Activated CD8-positive, alpha-beta T cell treated with anti-CD3 and anti-CD28 coated beads for 36 hours (primary cell): ENCODE results near the gene GALNT1. TPM values are rescaled to one million over a fixed set of nuclear protein-coding genes. Genes with fewer than 3 reads are reported as not detected.

ENCODE experiments used
- ATAC-seq: fragments of 200-7000 bp; cut with Tn5 transposase; one replicate; pipeline ENCODE4 v1.10.0; 2021; ENCODE audit warnings: mild to moderate bottlenecking, moderate library complexity
- CTCF ChIA-PET: fragments of 350-600 bp; sonication (Branson Sonifier 250); formaldehyde crosslinking; loops from one replicate; lab custom pipeline; 2021; ENCODE audit warnings: antibody characterized with exemption; lab: Charles Lee
- POLR2A ChIA-PET: fragments of 350-600 bp; sonication (Branson Sonifier 250); formaldehyde crosslinking; loops from one replicate; lab custom pipeline; 2021; ENCODE audit warnings: antibody characterized with exemption; lab: Charles Lee
- DNase-seq: peaks from one replicate; pipeline ENCODE4 v3.0.0-alpha.2; 2020
- H3K27ac Mint-ChIP-seq: one replicate; pipeline ENCODE4 v1.8.0; 2021; ENCODE audit warnings: mild to moderate bottlenecking, mixed read lengths
- H3K27me3 Mint-ChIP-seq: one replicate; pipeline ENCODE4 v1.8.0; 2021; ENCODE audit warnings: mixed read lengths
- H3K36me3 Mint-ChIP-seq: one replicate; pipeline ENCODE4 v1.8.0; 2021; ENCODE audit warnings: low read depth, mixed read lengths
- H3K4me1 Mint-ChIP-seq: one replicate; pipeline ENCODE4 v1.8.0; 2021; ENCODE audit warnings: low read depth, mixed read lengths
- H3K4me3 Mint-ChIP-seq: one replicate; pipeline ENCODE4 v1.8.0; 2021; ENCODE audit warnings: mild to moderate bottlenecking, moderate library complexity, mixed read lengths
- H3K9me3 Mint-ChIP-seq: one replicate; pipeline ENCODE4 v1.8.0; 2021; ENCODE audit warnings: mixed read lengths
- intact Hi-C: fragments of 100-400 bp; cut with micrococcal nuclease; formaldehyde crosslinking; loops from one replicate; pipeline ENCODE4 v1.10.0; 2022
- total RNA-seq, 2 experiments: library from RNA; stranded (reverse); gene quantifications; one replicate each; pipeline ENCODE4 v1.2.3, GENCODE V29; 2021
- TF ChIP-seq, protein P1 (sequence below): fragments of 200-600 bp; IDR thresholded peaks from one replicate; pipeline ENCODE4 v1.8.0; 2022; ENCODE audit warnings: antibody characterized with exemption, mild to moderate bottlenecking

GALNT1 gene
- total RNA-seq, 2 experiments from 2014 or later = 38.2 to 38.8 TPM

GRCh38 chr18:35743916-35744315, 162.4 kb downstream of the GALNT1 start:
- intact Hi-C loops = no loop called here
- no peak for DNase-seq
- CTCF ChIA-PET = no interaction called here
- Mint-ChIP-seq H3K36me3 (no peaks in the 10 kb centered on the region), H3K27me3 (peaks cover 6% of the 10 kb centered on the region), H3K9me3 (peaks cover 2% of the 10 kb centered on the region), H3K4me1 (no peaks in the 10 kb centered on the region), H3K4me3 (no peak overlapping the region), H3K27ac (no peak overlapping the region)
- ATAC-seq = no peak
- TF ChIP-seq, protein P1, sequence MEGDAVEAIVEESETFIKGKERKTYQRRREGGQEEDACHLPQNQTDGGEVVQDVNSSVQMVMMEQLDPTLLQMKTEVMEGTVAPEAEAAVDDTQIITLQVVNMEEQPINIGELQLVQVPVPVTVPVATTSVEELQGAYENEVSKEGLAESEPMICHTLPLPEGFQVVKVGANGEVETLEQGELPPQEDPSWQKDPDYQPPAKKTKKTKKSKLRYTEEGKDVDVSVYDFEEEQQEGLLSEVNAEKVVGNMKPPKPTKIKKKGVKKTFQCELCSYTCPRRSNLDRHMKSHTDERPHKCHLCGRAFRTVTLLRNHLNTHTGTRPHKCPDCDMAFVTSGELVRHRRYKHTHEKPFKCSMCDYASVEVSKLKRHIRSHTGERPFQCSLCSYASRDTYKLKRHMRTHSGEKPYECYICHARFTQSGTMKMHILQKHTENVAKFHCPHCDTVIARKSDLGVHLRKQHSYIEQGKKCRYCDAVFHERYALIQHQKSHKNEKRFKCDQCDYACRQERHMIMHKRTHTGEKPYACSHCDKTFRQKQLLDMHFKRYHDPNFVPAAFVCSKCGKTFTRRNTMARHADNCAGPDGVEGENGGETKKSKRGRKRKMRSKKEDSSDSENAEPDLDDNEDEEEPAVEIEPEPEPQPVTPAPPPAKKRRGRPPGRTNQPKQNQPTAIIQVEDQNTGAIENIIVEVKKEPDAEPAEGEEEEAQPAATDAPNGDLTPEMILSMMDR = no peak
- POLR2A ChIA-PET = no interaction called here

DNA sequence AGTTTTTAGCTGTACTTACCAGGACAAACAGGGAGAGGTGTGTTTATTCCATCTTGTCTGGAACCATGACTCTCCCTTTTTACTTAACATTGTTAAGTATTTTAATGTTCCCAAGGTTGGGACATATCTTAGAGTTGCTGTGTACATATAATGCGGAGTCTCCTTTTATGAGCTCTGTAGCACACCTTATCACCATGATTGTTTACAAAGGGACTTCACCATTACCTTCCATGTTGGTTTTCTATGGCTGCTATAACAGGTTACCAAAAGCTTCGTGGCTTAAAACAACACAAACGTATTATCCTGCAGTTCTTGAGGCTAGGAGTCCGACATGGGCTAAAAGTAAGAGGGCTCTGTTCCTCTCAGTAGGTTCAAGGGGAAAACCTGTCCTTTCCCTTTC, 164.3 kb downstream of the GALNT1 start:
- no peaks in the 10 kb centered on the region for H3K4me1 Mint-ChIP-seq
- POLR2A ChIA-PET = no interaction called here
- TF ChIP-seq, protein P1 = no peak
- intact Hi-C loops = no loop called here
- ATAC-seq (no peak), DNase-seq (no peak)
- H3K36me3 Mint-ChIP-seq = no peaks in the 10 kb centered on the region
- CTCF ChIA-PET = no interaction called here
- H3K9me3 Mint-ChIP-seq = peaks cover 2% of the 10 kb centered on the region
- no peak overlapping the region for H3K4me3 Mint-ChIP-seq
- peaks cover 5% of the 10 kb centered on the region for H3K27me3 Mint-ChIP-seq
- no peak overlapping the region for H3K27ac Mint-ChIP-seq

DNA sequence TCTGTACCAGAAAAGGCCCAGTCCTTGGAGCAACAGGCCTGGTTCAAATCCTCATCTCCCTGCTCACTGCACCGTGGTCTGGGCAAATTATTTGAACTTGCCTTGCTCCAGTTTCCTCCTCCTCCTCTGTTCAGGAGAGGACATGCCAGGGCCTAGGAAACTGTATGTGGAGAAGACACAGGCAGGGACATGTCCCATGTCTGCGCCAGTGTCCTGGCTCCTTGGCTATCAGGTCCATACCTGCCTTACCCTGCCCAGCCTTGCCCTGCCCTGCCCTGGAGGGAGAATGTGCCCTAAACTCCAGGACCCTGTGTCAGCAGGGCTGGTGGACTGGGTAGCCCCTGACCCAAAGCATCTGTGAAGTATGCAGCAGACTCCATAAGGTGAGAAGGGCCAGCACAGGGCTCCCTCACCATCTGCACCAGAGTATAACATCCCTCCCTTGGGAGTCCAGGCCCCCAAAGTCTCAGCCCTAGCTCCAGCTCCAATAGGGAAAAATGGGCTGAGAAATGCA, 165.3 kb downstream of the GALNT1 start:
- Mint-ChIP-seq H3K27ac (no peak overlapping the region), H3K9me3 (peaks cover 2% of the 10 kb centered on the region), H3K36me3 (no peaks in the 10 kb centered on the region), H3K4me3 (no peak overlapping the region), H3K27me3 (peaks cover 5% of the 10 kb centered on the region), H3K4me1 (no peaks in the 10 kb centered on the region)
- DNase-seq = no peak
- TF ChIP-seq, protein P1 = no peak
- intact Hi-C loops = no loop called here
- ChIA-PET CTCF (no interaction called here), POLR2A (no interaction called here)
- ATAC-seq = no peak

- no peak for ATAC-seq
- CTCF ChIA-PET = no interaction called here
- Mint-ChIP-seq H3K4me3 (no peak overlapping the region), H3K36me3 (no peaks in the 10 kb centered on the region), H3K9me3 (peaks cover 2% of the 10 kb centered on the region), H3K27ac (no peak overlapping the region), H3K4me1 (no peaks in the 10 kb centered on the region), H3K27me3 (peaks cover 5% of the 10 kb centered on the region)
- TF ChIP-seq, protein P1 = no peak
- POLR2A ChIA-PET = no interaction called here
- intact Hi-C loops = no loop called here
- DNase-seq = no peak
These were observed 166.4 kb downstream of the GALNT1 start for GRCh38 chr18:35747894-35748472.

DNA sequence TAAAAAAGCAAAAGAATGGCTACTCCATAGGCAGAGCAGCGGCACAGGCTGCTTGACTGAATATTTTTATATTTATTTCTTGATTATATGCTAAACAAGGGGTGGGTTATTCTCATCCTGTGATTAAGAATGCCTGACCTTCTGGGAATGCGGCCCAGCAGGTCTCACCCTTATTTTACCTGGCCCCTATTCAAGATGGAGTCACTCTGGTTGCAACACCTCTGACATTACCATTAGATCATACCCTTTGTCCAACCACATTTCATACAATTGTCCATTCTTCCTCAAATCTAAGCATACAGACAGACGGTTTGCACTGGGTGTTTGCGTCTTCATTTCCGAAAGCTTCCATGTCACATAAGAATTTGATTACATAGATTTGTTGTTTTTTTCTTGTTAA, 168.2 kb downstream of the GALNT1 start:
- intact Hi-C loops = no loop called here
- Mint-ChIP-seq H3K4me3 (no peak overlapping the region), H3K9me3 (peaks cover 2% of the 10 kb centered on the region), H3K27me3 (no peaks in the 10 kb centered on the region), H3K36me3 (no peaks in the 10 kb centered on the region), H3K27ac (no peak overlapping the region), H3K4me1 (no peaks in the 10 kb centered on the region)
- ATAC-seq (no peak), DNase-seq (no peak)
- TF ChIP-seq, protein P1 = no peak
- POLR2A ChIA-PET = no interaction called here
- CTCF ChIA-PET = interaction anchor here (1.0 kb wide), 1 partner anchor 227 kb away, joined by 3 read pairs; no protein-coding TSS in a partner anchor
